Measurements from ENCODE around the gene HTN1.

HTN1 gene

DNA sequence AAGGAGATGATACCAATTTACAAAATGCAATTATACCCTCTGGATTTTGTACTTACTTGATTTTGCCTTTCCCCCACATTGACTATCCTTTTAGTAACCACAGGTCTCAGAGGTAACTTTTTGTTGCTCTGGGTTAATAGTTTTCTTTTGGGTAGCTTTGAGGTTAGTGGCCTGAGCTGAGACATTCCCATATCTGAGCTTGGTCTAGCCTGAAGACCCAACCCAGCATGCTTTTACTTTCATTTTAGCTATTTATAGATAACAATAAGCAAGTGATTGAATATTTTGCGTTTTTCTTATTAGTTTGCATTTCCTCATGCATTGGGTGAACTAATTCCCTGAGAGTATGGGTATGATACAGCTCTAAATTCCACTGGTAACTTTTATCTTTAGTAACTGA, 11.8 kb downstream of the HTN1 start:
- Histone ChIP-seq H3K4me1 (ENCODE audit: insufficient read depth, low read length, poor library complexity, severe bottlenecking) (no peaks in the 10 kb centered on the region), H3K79me2 (ENCODE audit: insufficient read depth, low read length) (no peaks in the 10 kb centered on the region), H3F3A (ENCODE audit: low read depth) (no peaks in the 10 kb centered on the region), H3K4me2 (ENCODE audit: low read depth, low read length, poor library complexity, severe bottlenecking) (no peak overlapping the region), H2AFZ (ENCODE audit: low read length) (no peak overlapping the region), H3K27me3 (ENCODE audit: insufficient read depth, low read length, poor library complexity, severe bottlenecking) (no peaks in the 10 kb centered on the region), H3K9me3 (ENCODE audit: insufficient read depth, low read depth, low read length) (no peaks in the 10 kb centered on the region), H4K20me1 (ENCODE audit: insufficient read depth, low read length, poor library complexity, severe bottlenecking) (no peaks in the 10 kb centered on the region), H3K4me3 (ENCODE audit: low read length, poor library complexity, severe bottlenecking) (no peak overlapping the region), H3K9ac (ENCODE audit: low read depth, low read length, poor library complexity, severe bottlenecking) (no peak overlapping the region), H3K9me2 (replicated peaks; ENCODE audit: low read depth, low read length) (no peaks in the 10 kb centered on the region), H3K36me3 (ENCODE audit: insufficient read depth, low read length) (no peaks in the 10 kb centered on the region)
- no peak for TF ChIP-seq CTCF (conservative IDR thresholded peaks at IDR 0.05; ENCODE audit: low read length)
- TF ChIP-seq EZH2phosphoT487 (IDR thresholded peaks at IDR 0.05; ENCODE audit: borderline replicate concordance), result no peak

GRCh38 chr4:70080205-70080604, 30.0 kb downstream of the HTN1 start:
- no peak for TF ChIP-seq EZH2phosphoT487 (IDR thresholded peaks at IDR 0.05; ENCODE audit: borderline replicate concordance)
- no peak for TF ChIP-seq CTCF (conservative IDR thresholded peaks at IDR 0.05; ENCODE audit: low read length)

DNA sequence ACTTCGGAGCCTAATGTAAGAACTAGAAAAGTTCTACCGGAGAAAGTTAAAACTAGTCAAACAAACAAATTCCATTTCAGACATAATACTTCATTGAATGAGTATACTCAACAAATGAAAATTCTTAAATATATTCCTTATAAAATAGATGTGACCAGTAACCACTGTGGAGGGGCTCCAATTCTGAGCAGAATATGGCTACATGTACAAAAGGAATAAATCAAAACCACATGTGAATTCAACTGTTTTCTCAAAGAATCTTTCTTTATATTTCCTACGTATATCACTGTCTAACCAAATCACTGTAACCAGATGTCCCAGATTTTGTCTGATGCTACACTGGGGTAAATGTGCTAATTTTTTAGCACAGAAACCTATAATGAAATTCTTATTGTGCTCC, 49.0 kb downstream of the HTN1 start:
- no peaks in the 10 kb centered on the region for H3K36me3 ChIP-seq (ENCODE audit: insufficient read depth, low read length)
- TF ChIP-seq CTCF (conservative IDR thresholded peaks at IDR 0.05; ENCODE audit: low read length) (no peak), EZH2phosphoT487 (IDR thresholded peaks at IDR 0.05; ENCODE audit: borderline replicate concordance) (no peak)
- H3K4me3 ChIP-seq (ENCODE audit: low read length, poor library complexity, severe bottlenecking), result no peak overlapping the region
- no peaks in the 10 kb centered on the region for H3K9me3 ChIP-seq (ENCODE audit: insufficient read depth, low read depth, low read length)
- no peak overlapping the region for H3K9ac ChIP-seq (ENCODE audit: low read depth, low read length, poor library complexity, severe bottlenecking)
- no peak overlapping the region for H3K4me2 ChIP-seq (ENCODE audit: low read depth, low read length, poor library complexity, severe bottlenecking)
- H3K4me1 ChIP-seq (ENCODE audit: insufficient read depth, low read length, poor library complexity, severe bottlenecking), result no peaks in the 10 kb centered on the region
- no peaks in the 10 kb centered on the region for H3K79me2 ChIP-seq (ENCODE audit: insufficient read depth, low read length)
- H3K27me3 ChIP-seq (ENCODE audit: insufficient read depth, low read length, poor library complexity, severe bottlenecking), result no peaks in the 10 kb centered on the region
- H3K9me2 ChIP-seq (replicated peaks; ENCODE audit: low read depth, low read length), result no peaks in the 10 kb centered on the region
- H2AFZ ChIP-seq (ENCODE audit: low read length), result no peak overlapping the region
- H3F3A ChIP-seq (ENCODE audit: low read depth), result no peaks in the 10 kb centered on the region
- H4K20me1 ChIP-seq (ENCODE audit: insufficient read depth, low read length, poor library complexity, severe bottlenecking), result no peaks in the 10 kb centered on the region

More at GRCh38 chr4:70080205-70080604, 30.0 kb downstream of the HTN1 start:
- Histone ChIP-seq H3K4me3 (ENCODE audit: low read length, poor library complexity, severe bottlenecking) (no peak overlapping the region), H3K9me3 (ENCODE audit: insufficient read depth, low read depth, low read length) (no peaks in the 10 kb centered on the region), H3K27me3 (ENCODE audit: insufficient read depth, low read length, poor library complexity, severe bottlenecking) (no peaks in the 10 kb centered on the region), H4K20me1 (ENCODE audit: insufficient read depth, low read length, poor library complexity, severe bottlenecking) (no peaks in the 10 kb centered on the region), H2AFZ (ENCODE audit: low read length) (no peak overlapping the region), H3K4me1 (ENCODE audit: insufficient read depth, low read length, poor library complexity, severe bottlenecking) (no peaks in the 10 kb centered on the region), H3K9me2 (replicated peaks; ENCODE audit: low read depth, low read length) (no peaks in the 10 kb centered on the region), H3K36me3 (ENCODE audit: insufficient read depth, low read length) (no peaks in the 10 kb centered on the region), H3K4me2 (ENCODE audit: low read depth, low read length, poor library complexity, severe bottlenecking) (no peak overlapping the region), H3K79me2 (ENCODE audit: insufficient read depth, low read length) (no peaks in the 10 kb centered on the region), H3K9ac (ENCODE audit: low read depth, low read length, poor library complexity, severe bottlenecking) (no peak overlapping the region), H3F3A (ENCODE audit: low read depth) (no peaks in the 10 kb centered on the region)
